Measurements from ENCODE around the gene LGALS9B. TPM values are rescaled to one million over a fixed set of nuclear protein-coding genes. Genes with fewer than 3 reads are reported as not detected.
"Not testable (repeated sequence)": the region's sequence is repeated elsewhere in the genome, so short reads cannot be mapped to it uniquely, and the experiment has no call there.

The LGALS9B gene
- not detected for total RNA-seq (2021; fragmentation: NEBNext Ultra II Directional; extraction: Animal tissue kit (Norgen Biotek cat#: 25700))
- long read RNA-seq = 0 reads

GRCh38 chr17:20467447-20467846 lies at the start of gene LGALS9B:
Gene LGALS9B, minus strand, starts transcription at chr17:20467539. Its CDS starts 69 bp downstream, at chr17:20467470.
- DNase-seq; H3K27ac Mint-ChIP-seq; H3K9me3 Mint-ChIP-seq; H3K36me3 Mint-ChIP-seq (ENCODE audit: low read depth); H3K4me1 Mint-ChIP-seq (ENCODE audit: low read depth); H3K4me3 Mint-ChIP-seq; H3K27me3 Mint-ChIP-seq (ENCODE audit: insufficient read depth): not testable (repeated sequence)

- not testable (repeated sequence) for H3K9me3 Mint-ChIP-seq; H3K4me3 Mint-ChIP-seq; H3K4me1 Mint-ChIP-seq (ENCODE audit: low read depth); H3K36me3 Mint-ChIP-seq (ENCODE audit: low read depth); H3K27me3 Mint-ChIP-seq (ENCODE audit: insufficient read depth); H3K27ac Mint-ChIP-seq; DNase-seq
Measured at GRCh38 chr17:20516986-20517385, 49.6 kb upstream of the LGALS9B start.

- not testable (repeated sequence) for H3K36me3 Mint-ChIP-seq (ENCODE audit: low read depth); H3K4me1 Mint-ChIP-seq (ENCODE audit: low read depth); H3K27me3 Mint-ChIP-seq (ENCODE audit: insufficient read depth); DNase-seq; H3K27ac Mint-ChIP-seq; H3K4me3 Mint-ChIP-seq; H3K9me3 Mint-ChIP-seq
Measured at GRCh38 chr17:20515099-20515498, 47.8 kb upstream of the LGALS9B start.

GRCh38 chr17:20513539-20513938 lies 46.2 kb upstream of the LGALS9B start:
- not testable (repeated sequence) for H3K9me3 Mint-ChIP-seq; H3K4me3 Mint-ChIP-seq; DNase-seq; H3K27me3 Mint-ChIP-seq (ENCODE audit: insufficient read depth); H3K36me3 Mint-ChIP-seq (ENCODE audit: low read depth); H3K4me1 Mint-ChIP-seq (ENCODE audit: low read depth); H3K27ac Mint-ChIP-seq

GRCh38 chr17:20512378-20512777 lies 45.0 kb upstream of the LGALS9B start:
- H3K9me3 Mint-ChIP-seq; DNase-seq; H3K4me1 Mint-ChIP-seq (ENCODE audit: low read depth); H3K27me3 Mint-ChIP-seq (ENCODE audit: insufficient read depth); H3K27ac Mint-ChIP-seq; H3K4me3 Mint-ChIP-seq; H3K36me3 Mint-ChIP-seq (ENCODE audit: low read depth): not testable (repeated sequence)

GRCh38 chr17:20511778-20512177 lies 44.4 kb upstream of the LGALS9B start:
- not testable (repeated sequence) for H3K36me3 Mint-ChIP-seq (ENCODE audit: low read depth); H3K4me1 Mint-ChIP-seq (ENCODE audit: low read depth); H3K4me3 Mint-ChIP-seq; H3K9me3 Mint-ChIP-seq; H3K27me3 Mint-ChIP-seq (ENCODE audit: insufficient read depth); H3K27ac Mint-ChIP-seq; DNase-seq

- H3K9me3 Mint-ChIP-seq; H3K36me3 Mint-ChIP-seq (ENCODE audit: low read depth); H3K27ac Mint-ChIP-seq; H3K27me3 Mint-ChIP-seq (ENCODE audit: insufficient read depth); DNase-seq; H3K4me3 Mint-ChIP-seq; H3K4me1 Mint-ChIP-seq (ENCODE audit: low read depth): not testable (repeated sequence)
Measured at GRCh38 chr17:20505333-20505732, 38.0 kb upstream of the LGALS9B start.

- not testable (repeated sequence) for H3K27ac Mint-ChIP-seq; H3K27me3 Mint-ChIP-seq (ENCODE audit: insufficient read depth); H3K4me3 Mint-ChIP-seq; H3K4me1 Mint-ChIP-seq (ENCODE audit: low read depth); H3K36me3 Mint-ChIP-seq (ENCODE audit: low read depth); H3K9me3 Mint-ChIP-seq; DNase-seq
Measured at GRCh38 chr17:20504388-20505066, 37.2 kb upstream of the LGALS9B start.

- H3K9me3 Mint-ChIP-seq; DNase-seq; H3K36me3 Mint-ChIP-seq (ENCODE audit: low read depth); H3K4me3 Mint-ChIP-seq; H3K27me3 Mint-ChIP-seq (ENCODE audit: insufficient read depth); H3K27ac Mint-ChIP-seq; H3K4me1 Mint-ChIP-seq (ENCODE audit: low read depth): not testable (repeated sequence)
Measured at GRCh38 chr17:20501896-20502295, 34.6 kb upstream of the LGALS9B start.

- H3K4me1 Mint-ChIP-seq (ENCODE audit: low read depth); H3K36me3 Mint-ChIP-seq (ENCODE audit: low read depth); H3K4me3 Mint-ChIP-seq; DNase-seq; H3K27me3 Mint-ChIP-seq (ENCODE audit: insufficient read depth); H3K9me3 Mint-ChIP-seq; H3K27ac Mint-ChIP-seq: not testable (repeated sequence)
Measured at GRCh38 chr17:20500346-20500745, 33.0 kb upstream of the LGALS9B start.

GRCh38 chr17:20495420-20495819 lies 28.1 kb upstream of the LGALS9B start:
- H3K9me3 Mint-ChIP-seq; DNase-seq; H3K36me3 Mint-ChIP-seq (ENCODE audit: low read depth); H3K4me3 Mint-ChIP-seq; H3K27me3 Mint-ChIP-seq (ENCODE audit: insufficient read depth); H3K4me1 Mint-ChIP-seq (ENCODE audit: low read depth); H3K27ac Mint-ChIP-seq: not testable (repeated sequence)

GRCh38 chr17:20494735-20495134 lies 27.4 kb upstream of the LGALS9B start:
- H3K27me3 Mint-ChIP-seq (ENCODE audit: insufficient read depth); H3K36me3 Mint-ChIP-seq (ENCODE audit: low read depth); DNase-seq; H3K4me3 Mint-ChIP-seq; H3K27ac Mint-ChIP-seq; H3K4me1 Mint-ChIP-seq (ENCODE audit: low read depth); H3K9me3 Mint-ChIP-seq: not testable (repeated sequence)

- not testable (repeated sequence) for H3K27ac Mint-ChIP-seq; H3K27me3 Mint-ChIP-seq (ENCODE audit: insufficient read depth); H3K4me3 Mint-ChIP-seq; H3K36me3 Mint-ChIP-seq (ENCODE audit: low read depth); H3K9me3 Mint-ChIP-seq; H3K4me1 Mint-ChIP-seq (ENCODE audit: low read depth); DNase-seq
Measured at GRCh38 chr17:20494147-20494546, 26.8 kb upstream of the LGALS9B start.

GRCh38 chr17:20492971-20493370 lies 25.6 kb upstream of the LGALS9B start:
- not testable (repeated sequence) for H3K27me3 Mint-ChIP-seq (ENCODE audit: insufficient read depth); H3K9me3 Mint-ChIP-seq; H3K4me1 Mint-ChIP-seq (ENCODE audit: low read depth); DNase-seq; H3K36me3 Mint-ChIP-seq (ENCODE audit: low read depth); H3K27ac Mint-ChIP-seq; H3K4me3 Mint-ChIP-seq

GRCh38 chr17:20492099-20492498 lies 24.8 kb upstream of the LGALS9B start:
- not testable (repeated sequence) for H3K27me3 Mint-ChIP-seq (ENCODE audit: insufficient read depth); H3K27ac Mint-ChIP-seq; H3K36me3 Mint-ChIP-seq (ENCODE audit: low read depth); H3K9me3 Mint-ChIP-seq; H3K4me3 Mint-ChIP-seq; DNase-seq; H3K4me1 Mint-ChIP-seq (ENCODE audit: low read depth)

Measured in HFFc6 (cell line).